Stimulated activated CD4-positive, alpha-beta T cell treated with anti-CD3 and anti-CD28 coated beads, Interleukin-1b, Interleukin-23, amount 100 ng/mL, for 1 hour (primary cell): ENCODE results near the gene TANGO6.

ENCODE experiments used
- DNase-seq, 2 donors: peaks; one replicate each; pipeline ENCODE4 v3.0.0-alpha.2; 2020; ENCODE audit warnings: low read depth in 2 of 2

TANGO6 gene

DNA sequence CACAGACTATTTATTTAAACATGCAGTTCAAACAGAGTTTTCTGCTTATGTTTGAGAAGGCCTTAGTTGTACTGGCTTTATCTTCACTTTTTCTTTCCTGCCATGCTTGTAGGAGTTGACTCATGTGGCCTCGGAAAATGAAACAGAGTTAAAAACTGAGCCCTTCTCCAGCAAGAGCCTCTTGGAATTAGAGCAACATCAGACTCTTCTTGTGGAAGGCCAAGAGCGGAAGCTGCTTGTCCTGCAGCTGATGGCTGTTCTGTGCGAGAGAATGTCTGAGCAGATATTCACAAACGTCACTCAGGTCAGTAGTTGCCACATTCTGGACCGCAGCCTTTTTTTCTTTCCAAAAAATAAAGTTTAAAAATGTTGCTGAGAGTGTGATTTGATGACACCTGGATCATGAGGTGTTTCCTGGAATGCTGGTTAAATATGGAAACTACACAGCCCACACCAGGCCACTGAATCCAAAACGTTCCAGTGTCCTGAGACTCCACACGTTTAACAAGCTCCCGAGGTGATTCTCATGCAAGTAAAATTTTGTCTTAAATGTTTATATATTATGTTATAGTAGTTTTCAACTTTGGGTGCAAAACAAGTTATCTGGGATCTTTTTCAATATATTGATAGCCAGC is 65.9 kb downstream of the TANGO6 start:
- no peak for DNase-seq

DNA sequence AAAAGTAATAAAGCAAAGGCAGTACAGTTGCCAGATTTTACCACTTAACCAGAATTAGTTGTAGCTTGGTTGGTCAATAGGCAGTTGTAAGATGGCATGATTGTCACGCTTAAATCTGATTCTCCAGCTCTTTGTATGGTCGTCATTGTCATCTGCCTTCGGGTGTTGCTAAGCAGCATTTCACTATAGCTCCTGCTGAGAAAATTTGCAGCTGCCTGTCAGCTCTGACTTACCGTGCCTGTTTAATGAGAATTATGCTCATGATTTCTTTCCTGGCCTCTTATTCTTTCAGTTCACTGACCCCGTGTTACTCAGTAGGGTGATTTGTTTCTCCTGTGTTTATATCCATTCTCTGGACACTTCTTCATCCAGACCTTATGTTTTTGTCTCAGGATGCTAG is 66.7 kb downstream of the TANGO6 start:
- DNase-seq = no peak

DNA sequence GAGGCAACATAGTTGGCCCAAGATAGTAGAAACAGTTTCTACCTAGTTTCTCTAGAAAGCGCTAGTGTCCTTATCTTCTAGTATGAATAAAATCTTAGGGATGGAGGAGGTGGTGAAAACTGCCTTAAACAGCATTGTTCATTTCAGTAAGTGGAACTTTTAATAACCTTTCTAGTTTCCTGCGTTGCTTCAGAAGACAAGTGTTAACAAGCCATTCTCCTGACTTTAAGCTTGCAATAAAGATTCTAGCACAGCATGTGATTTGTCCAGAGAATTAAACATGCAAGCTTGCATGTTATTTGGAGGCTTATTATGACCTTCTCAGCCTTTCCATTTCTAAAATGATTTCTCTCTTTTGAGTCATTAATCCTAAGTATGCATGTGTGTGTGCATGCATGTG is 72.3 kb downstream of the TANGO6 start:
- DNase-seq = no peak

DNA sequence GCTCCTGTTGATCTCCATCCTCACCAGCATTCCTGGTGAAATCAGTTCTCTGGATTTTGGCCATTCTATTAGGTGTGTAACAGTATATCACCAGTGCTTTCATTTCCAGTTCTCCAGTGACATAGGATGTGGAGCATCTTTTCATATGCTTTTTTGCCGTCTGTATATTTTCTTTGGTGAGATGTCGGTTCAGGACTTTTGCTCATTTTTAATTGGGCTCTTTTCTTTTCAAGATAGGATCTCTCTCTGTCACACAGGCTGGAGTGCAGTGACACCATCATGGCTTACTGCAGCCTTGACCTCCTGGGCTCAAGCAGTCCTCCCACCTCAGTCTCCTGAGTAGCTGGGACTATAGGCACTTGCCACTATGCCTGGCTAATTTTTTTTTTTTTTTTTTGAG is 74.2 kb downstream of the TANGO6 start:
- DNase-seq = no peak

DNA sequence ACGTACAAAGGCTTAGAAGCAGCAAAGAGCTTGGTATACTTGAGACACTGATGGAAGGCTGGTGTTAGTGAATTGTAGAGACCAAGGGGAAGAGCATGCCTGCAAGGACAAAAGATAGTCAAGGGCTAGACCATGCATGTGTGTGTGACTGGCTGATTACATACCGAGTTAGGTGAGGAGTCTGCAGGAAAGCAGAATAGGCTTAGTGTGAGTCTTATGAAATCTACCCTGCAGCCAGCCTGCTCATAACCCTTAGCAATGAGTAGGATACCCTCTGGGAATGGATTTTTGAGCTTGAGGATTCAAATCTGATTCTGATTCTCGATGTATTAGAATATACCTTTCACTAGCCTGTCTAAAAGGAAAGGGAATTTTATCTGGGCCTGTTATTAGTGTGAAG is 77.0 kb downstream of the TANGO6 start:
- DNase-seq = no peak

DNA sequence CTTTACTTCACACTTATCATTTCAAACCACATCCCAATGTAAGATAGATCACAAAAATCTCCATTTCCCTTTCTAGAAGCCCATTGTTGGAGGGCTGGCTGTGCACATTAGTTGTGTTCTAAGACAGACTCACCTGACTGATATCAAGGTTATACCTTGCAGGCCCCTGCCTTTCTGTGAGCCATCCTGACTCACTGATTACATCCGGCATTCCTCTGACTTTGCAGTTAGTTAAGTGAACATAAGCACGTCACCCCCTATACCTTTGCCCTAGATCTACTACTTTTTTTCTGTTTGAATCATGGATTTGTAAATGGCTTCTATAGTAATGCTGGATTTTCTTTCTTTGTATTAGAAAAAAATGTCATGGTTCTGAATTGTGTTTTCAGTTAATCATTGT is 78.3 kb downstream of the TANGO6 start:
- no peak for DNase-seq

DNA sequence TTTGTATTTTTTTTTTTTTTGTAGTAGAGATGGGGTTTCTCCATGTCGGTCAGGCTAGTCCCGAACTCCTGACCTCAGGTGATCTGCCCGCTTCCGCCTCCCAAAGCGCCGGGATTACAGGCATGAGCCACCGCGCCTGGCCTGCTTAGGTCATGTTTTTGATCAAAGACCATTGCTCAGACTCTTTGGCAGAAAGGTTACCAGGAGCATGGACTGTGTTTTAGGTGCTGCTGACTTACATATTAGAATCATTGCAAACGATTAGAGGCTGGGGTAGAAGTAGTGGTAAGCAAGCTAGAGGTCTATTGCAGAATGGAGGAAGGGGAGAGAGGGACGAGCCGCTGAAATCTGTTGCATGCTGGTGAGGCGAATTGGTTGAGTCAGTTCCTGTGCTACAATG is 79.8 kb downstream of the TANGO6 start:
- no peak for DNase-seq

DNA sequence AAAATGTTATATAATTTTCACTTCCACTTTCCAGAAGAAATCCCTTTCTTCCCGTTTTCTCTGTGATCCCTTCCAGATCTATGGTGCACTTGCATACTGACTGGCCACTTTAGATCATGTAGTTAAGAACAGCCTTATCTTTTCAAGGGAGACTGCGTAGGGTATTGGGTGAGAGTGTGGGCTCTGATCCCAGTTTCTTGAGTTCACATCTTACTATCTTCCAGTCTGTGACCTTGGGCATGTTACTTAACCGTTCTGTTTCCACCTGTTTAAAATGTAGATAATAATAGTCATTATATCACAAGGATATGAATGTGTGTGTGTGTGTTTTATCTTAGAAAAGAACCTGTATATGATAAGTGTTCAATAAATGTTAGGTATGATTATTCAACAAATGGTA is 83.7 kb downstream of the TANGO6 start:
- DNase-seq = no peak

DNA sequence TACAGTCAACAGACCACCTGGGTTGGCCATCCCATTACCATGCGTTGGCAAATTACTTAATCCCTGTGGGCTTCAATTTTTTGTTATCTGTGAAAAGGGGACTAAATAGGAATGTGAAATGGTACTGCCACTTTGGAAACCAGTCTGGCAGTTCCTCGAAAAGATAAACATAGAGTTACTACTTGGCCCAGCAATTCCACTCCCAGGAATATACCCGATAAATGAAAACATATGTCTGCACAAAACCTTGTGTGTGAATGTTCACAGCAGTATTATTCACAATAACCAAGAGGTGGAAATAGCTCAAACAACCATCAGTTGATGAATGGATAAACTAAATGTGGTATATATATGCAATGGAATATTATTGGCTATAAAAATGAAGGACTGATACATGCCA is 87.9 kb downstream of the TANGO6 start:
- no peak for DNase-seq

DNA sequence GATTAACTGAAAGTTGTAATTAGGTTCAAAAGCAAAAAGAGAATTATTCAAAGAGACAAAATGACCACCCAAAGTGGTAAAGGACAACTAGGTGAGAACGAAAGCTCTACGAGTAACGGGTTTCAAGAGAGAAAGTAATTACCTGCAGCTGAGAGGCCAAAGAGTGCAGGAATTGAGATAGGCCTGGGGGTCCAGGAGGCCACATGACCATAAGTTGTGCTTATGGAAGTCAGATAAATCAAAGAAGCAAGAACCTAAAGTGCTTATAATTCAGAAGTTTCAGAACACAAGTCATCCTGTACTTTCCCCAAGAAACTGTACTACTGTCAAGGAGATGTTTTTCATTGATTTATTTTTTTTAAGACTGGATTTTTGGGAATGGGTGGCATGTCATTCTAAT is 91.1 kb downstream of the TANGO6 start:
- DNase-seq = no peak

DNA sequence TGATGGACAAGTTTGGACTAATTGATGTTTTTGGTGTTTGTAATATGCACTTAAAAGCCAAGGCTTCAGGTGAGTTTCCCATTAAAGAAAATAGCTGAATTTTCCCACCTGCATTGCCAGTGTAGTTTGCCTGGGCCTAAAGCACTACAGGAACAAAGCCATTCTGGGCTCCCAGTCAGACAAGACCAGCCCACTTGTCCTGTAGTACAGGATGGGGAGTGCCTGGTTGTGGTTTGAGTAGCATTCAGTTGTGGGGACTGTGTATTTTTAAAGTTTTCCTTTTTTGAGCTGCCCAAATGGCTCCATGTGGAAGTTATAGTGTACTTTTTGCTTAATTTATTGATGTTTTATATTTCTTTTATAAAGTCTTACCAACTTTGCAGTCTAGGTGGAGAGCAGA is 91.7 kb downstream of the TANGO6 start:
- no peak for DNase-seq

DNA sequence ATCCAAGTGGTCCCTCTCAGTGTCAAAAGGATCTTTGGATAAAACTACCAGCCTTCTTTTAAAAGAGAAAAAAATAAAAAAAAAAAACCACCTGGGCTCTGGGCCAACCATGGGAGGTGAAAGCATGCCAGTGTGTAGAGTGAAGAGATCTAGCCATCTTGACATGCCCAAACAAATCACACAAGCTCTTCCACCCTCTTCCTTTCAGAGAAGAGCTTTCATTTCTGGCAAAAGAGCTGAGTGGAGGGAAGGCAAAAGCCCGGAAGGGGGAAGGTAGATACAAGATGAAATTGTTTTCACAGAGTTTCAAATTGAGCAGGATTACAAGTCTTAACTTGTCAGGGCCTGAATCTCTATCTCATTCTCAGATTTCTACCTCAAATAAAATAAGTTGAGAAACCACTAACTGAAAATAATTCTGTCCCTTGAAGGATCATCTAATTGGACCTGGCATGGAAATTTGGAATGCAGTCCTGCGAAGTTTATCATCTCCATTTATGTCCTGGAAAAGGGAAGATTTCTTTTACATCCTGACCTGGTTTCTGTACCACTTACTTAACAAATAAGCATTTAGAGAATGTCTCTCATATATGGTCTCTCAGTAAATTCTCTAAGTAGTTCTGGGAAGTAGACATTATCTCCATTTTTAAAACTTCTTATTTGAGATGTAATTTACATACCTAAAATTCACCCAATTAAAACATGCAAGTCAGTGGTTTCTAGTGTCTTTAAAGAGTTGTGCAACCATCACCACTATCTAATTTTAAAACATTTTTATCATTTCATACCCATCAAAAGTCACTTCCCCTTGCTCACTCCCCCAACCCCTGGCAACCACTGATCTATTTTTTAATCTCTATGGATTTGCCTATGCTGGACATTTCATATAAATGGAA is 93.7 kb downstream of the TANGO6 start:
- DNase-seq = no peak

DNA sequence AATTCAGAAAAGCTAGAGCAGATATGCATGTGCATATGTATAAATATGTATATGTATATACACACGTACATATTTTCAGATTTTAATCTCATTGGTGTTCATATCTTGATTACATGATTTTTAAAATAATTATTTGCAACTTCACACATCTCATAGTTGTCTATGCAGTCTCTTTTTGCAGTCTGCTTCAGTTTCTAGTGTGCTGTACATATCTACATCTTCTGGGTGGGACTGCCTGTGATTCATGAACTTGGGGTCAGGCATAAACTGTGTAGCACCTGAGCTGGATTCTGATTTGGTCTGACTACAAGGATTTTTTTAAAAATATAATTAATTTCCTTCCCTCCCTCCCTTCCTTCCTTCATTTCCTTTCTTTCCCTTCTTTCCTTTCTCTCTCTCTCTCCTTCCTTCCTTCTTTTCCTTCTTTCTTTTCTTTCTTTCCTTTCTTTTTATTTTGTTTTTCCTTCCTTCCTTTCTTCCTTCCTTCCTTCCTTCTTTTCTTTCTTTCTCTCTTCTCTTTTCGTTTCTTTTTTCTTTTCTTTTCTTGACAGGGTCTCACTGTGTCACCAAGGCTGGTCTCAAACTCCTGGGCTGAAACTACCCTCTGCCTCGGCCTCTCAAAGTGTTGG is 96.5 kb downstream of the TANGO6 start:
- DNase-seq = no peak

DNA sequence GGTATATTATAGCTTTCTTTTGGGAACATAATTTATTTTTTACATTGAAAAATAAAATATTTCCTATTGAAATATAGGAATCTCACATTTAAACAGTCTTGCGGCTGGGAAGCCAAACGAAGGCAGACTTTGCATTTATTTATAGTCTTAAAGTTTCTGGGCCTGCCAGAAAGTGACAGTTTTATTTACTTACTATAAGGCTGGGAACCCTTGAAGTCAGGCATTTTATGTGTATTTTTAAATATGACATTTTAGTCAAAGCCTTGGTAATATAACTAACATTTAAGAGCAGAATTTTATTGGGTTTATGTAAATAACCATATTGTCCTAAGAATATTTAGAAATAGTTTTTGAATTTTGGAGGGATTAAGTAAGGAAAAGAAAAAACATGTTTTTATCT is 97.5 kb downstream of the TANGO6 start:
- DNase-seq = no peak

DNA sequence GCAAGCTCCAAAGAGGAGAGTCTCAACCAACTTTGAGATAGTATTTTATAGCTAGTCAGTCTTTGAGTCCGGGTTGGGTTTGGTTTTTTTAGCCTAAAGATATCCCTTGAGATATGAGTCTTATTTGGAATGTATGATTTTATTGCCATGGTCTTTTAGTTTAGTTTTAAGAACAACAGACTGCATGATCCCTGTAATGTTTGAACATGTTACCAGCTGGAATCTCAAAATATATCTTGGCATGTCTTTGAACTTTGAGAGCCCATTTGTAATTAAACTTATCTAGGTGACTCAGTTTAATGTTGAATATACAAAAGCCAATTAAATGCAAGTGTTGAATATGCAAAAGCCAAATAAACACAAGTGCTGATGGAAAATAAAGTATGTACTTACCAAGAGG is 100.6 kb downstream of the TANGO6 start:
- no peak for DNase-seq

DNA sequence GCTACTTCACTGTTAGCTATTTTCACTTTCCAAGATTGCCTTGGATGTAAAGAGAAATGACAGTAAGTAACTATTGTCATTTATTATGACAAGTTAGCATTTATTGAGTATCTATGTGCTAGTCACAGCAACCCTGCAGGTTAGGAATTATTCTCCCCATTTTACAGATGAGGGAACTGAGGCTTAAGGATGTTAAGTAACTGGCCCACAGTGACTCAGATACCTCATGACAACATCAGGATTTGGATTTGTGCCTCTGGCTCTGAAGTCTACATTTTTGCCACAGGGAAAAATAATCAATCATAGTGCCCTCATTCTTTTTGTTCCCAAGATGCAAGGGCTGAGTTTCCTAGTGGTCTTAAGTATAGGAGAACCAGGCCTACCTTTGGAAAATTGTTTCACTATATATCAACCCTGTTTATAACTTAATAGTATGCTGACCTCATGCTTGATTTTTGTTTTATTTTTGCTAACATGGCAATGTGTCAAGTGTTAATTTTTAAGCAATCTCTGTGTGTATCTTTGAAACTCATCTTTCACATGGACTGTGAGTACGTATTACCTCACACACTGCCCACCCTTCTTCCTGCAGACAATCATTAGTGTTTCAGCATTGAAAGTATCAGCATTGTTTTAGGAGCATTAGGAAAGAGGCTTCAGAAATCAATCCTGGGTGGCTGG is 105.0 kb downstream of the TANGO6 start:
- no peak for DNase-seq

DNA sequence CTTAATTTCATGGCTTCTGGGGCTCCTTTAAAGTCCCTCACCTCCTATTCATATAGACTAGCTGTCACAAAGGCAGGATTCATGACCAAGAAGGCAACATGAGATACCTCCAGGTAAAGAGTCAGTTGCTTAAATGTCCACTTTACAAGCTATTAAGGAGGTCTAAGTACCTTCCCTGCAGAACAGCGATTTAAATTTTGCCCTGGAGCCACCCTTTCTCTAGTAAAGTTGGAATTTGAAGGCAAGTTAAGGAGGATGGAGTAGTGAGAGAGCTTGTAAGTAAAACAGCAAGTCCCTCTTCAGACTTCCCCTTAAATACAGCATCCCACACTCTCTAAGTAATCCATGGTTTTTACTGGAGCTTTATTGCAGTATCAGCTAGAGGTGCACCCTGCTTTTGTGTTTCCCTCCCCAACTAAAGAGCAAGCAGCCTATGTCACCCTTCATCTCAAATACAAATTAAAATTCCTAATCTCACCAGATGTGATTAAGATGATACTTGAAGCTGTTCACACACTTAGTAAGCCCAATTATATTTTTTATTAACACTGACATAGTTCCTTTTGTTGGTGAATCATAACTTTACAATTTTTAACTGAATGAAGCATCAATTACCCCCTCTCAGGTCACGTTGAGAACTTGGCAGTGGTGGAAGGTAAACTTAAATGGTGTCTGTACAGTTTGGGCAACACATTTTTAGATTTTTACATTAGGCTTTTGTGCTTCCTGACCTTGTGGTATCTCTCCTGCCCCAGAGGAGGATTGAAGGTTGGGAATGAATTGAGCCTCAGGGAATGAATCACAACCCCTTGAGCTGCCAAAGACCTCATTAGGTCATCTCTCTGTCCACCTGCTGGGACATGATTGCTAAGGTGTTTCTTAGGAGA is 108.9 kb downstream of the TANGO6 start:
- no peak for DNase-seq

DNA sequence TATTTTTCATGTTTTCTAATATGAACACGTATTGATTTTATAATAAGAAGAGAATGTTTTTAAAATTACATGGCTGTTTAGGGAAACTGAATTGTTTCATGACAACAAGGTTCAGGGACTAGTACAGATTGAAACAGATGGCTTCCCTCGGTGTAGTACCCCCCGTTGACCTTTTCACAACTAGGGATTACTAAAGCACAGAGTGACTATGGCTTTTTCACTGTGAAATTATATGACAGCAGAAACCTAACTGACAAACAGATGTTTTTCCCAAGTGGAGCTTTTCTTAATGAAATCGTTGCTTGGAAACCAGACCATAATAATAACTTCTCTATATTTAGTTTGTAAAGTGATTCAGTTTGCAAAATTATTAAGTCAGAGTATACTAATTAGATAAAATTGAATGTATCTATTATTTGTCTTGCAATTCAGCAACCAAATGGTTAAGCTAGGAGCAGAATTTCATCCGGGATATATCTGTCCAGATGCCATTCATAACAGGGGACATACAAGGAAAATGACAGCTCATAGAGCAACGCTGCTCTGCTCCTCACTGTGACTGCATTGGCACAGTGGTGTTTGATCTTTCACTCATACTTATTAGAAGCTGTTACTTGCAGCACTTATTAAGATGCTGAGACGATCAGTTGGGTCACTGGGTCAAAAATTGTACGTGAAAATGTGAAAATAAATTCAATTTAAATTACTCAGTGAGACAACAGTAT is 111.7 kb downstream of the TANGO6 start:
- no peak for DNase-seq

DNA sequence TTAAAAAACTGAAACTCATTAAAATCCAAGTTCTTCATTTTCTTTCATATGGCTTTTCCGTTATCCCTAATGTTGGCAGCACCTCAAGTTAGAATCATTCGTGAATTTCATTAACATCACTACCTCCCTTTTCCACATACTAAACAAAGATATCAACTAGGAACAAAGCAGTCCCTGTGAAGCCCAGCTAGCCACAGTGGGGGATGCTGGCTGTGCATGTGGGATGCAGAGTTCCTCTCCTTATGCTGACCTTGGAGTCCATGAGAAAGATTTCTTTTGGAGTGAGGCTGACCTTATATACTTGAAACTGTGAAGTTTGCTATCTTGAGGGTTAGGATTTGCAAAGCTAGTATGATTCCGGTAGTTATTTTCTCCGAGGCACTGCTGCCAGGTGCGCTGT is 117.6 kb downstream of the TANGO6 start:
- DNase-seq = no peak

DNA sequence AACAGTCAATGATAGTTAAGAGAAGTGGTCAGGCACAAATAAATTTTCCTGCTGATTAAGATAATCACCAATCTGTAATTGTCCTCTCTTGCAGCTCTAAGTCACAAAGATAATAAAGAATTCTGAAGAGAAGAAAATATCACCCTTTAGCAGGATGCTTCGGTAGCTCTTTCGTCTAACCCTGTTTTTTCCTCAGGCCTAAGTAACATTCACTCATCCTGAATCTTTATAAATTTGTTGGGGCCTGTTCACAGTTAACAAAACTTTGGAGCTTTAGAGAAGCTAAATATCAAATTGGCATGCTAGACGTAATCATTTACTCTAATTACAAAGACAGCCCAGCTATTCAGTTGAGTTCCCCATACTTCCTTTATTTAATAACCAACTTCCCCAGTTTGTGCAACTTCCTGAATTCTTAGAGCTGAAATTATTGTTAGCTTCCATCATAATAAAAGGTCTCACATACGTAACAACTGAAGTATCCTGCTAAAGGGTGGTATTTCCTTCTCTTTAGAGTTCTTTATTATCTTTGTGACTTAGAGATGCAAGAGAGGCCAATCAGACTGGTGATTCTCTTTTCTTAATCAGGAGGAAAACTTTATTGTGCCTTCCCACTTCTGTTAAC is 118.6 kb downstream of the TANGO6 start:
- no peak for DNase-seq
